HG02623 (cell line): ENCODE data around the gene XPO4.
"Not testable (repeated sequence)": the region's sequence is repeated elsewhere in the genome, so short reads cannot be mapped to it uniquely, and the experiment has no call there.

Experiments
- ATAC-seq: cut with Tn5 transposase; IDR thresholded peaks from one replicate; pipeline ENCODE4 v1.9.1; 2021; ENCODE audit warnings: moderate library complexity; ENCODE audit not compliant: unreplicated experiment

XPO4 gene

GRCh38 chr13:20891768-20892167 is 10.8 kb downstream of the XPO4 start:
- ATAC-seq: no peak

- no peak for ATAC-seq
These were observed 11.5 kb downstream of the XPO4 start for GRCh38 chr13:20891034-20891433.

- ATAC-seq: not testable (repeated sequence)
These were observed 12.0 kb downstream of the XPO4 start for GRCh38 chr13:20890540-20890939.

- no peak for ATAC-seq
These were observed 20.3 kb downstream of the XPO4 start for GRCh38 chr13:20882206-20882605.

- ATAC-seq: no peak
These were observed 24.6 kb downstream of the XPO4 start for GRCh38 chr13:20877902-20878301.

GRCh38 chr13:20876802-20877201 is 25.7 kb downstream of the XPO4 start:
- not testable (repeated sequence) for ATAC-seq

GRCh38 chr13:20874439-20874838 is 28.1 kb downstream of the XPO4 start:
- not testable (repeated sequence) for ATAC-seq

- ATAC-seq: no peak
These were observed 29.2 kb downstream of the XPO4 start for GRCh38 chr13:20873348-20873747.

- no peak for ATAC-seq
These were observed 31.7 kb downstream of the XPO4 start for GRCh38 chr13:20870829-20871228.

GRCh38 chr13:20869540-20869939 is 33.0 kb downstream of the XPO4 start:
- no peak for ATAC-seq

- ATAC-seq: no peak
These were observed 35.1 kb downstream of the XPO4 start for GRCh38 chr13:20867408-20867807.

GRCh38 chr13:20861666-20862065 is 40.9 kb downstream of the XPO4 start:
- ATAC-seq: not testable (repeated sequence)

- ATAC-seq: no peak
These were observed 41.7 kb downstream of the XPO4 start for GRCh38 chr13:20860844-20861243.

- ATAC-seq: no peak
These were observed 45.9 kb downstream of the XPO4 start for GRCh38 chr13:20856650-20857049.

- no peak for ATAC-seq
These were observed 50.6 kb downstream of the XPO4 start for GRCh38 chr13:20851844-20852402.

GRCh38 chr13:20848944-20849343 is 53.6 kb downstream of the XPO4 start:
- ATAC-seq: no peak

GRCh38 chr13:20848203-20848602 is 54.3 kb downstream of the XPO4 start:
- ATAC-seq: no peak

GRCh38 chr13:20847296-20847695 is 55.2 kb downstream of the XPO4 start:
- no peak for ATAC-seq

GRCh38 chr13:20843166-20843565 is 59.4 kb downstream of the XPO4 start:
- ATAC-seq: no peak

- no peak for ATAC-seq
These were observed 62.0 kb downstream of the XPO4 start for GRCh38 chr13:20840568-20840967.

GRCh38 chr13:20833900-20834679 is 68.5 kb downstream of the XPO4 start:
- ATAC-seq: no peak

GRCh38 chr13:20832861-20833260 is 69.7 kb downstream of the XPO4 start:
- ATAC-seq: no peak

- ATAC-seq: no peak
These were observed 70.6 kb downstream of the XPO4 start for GRCh38 chr13:20831933-20832332.
